ENCODE results near the gene RNF175.

RNF175 gene

DNA sequence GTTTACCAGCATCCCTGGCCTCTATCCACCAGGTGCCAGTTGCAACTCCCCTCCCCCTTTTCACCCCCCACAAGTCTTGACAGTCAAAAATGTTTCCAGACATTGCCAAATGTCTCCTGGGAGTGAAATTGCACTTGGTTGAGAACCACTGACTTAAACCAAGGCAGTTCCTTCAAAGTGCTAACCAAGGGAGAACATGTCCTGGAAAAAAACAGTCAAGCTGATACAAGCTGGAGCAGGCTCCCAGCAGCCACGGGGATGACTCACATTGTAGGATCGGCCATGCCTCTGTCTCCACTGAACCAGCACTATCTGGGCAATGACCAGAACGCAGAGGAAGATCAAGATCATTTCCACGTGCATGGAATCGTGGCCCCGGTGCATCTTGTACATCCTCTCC, 11.4 kb downstream of the RNF175 start:
- no peak for DNase-seq (ENCODE audit: low read depth)

DNA sequence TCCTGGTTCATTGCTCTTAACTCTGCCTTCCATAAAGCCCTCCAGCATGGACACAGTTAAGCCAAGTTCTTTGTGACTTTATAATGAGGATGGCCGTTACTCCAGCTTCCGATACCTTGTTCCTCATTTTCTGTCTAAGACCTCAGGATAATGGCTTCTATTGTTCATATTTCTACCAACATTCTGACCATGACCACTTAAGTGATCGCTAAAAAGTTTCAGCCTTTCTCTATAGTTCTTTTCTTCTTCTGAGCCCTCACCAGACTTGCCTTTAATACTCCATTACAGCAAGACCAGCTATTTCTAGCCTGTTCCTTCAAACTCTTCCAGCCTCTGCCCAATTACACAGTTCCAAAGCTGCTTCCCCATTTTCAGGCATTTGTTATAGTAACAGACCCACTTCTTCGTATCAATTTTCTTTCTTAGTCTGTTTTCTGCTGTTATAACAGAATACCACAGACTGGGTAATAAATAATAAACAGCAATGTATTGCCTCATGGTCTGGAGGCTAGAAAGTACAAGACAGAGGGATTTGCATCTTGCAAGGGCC, 12.3 kb downstream of the RNF175 start:
- no peak for DNase-seq (ENCODE audit: low read depth)

DNA sequence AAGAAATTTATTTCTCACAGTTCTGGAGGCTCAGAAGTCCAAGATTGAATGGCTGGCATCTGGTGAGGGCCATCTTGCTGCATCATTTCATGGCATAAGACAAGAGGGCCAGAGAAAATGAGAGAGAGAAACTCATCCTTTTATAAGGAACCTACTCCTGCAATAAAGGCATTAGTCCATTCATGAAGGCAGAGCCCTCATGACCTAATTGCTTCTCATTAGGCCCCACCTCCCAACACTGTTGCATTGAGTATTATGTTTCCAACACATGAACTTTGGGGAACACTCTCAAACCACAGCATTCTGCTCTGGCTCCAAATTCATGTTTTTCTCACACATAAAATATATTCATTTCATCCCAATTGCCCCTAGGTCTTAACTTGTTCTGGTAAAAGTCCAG, 14.2 kb downstream of the RNF175 start:
- no peak for DNase-seq (ENCODE audit: low read depth)

DNA sequence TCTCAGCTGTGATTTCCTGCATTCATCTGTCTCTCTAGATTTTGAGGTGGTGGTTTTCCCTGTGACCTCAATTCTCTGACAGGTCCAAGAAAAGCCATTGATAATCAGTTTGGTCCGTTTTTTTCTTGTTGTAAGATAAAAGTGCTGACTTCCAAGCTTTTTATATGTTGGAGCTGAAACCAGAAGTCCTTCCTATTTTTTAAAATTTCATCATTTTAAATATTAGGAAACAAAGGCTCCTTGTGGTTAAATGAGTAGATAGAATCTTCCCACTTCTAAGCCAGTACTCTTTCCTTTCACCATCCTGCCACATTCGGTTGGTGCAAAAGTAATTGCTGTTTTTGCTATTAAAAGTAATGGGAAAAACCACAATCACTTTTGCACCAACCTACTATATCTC, 18.3 kb downstream of the RNF175 start:
- no peak for DNase-seq (ENCODE audit: low read depth)

DNA sequence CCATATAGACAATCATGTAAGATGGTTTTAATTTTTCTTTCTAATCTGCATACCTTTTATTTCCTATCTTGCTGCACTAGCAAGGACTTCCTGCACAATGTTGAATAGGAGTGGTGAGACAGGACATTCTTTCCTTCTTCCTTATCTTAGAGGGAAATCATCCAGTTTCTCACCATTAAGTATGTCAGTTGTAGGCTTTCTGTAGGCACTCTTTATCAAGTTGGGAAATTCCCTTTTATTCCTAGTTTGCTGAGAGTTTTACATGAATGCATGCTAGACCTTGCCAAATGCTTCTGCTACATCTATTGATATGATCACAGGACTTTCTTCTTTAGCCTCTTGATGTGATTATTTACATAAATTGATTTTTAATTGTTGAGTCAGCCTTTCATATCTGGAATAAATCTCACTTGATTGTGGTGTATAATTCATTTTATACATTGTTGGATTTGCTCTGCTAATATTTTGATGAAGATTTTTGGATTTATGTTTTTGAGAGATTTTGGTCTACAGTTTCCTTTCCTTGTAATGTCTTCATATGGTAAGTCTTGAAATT, 23.8 kb downstream of the RNF175 start:
- no peak for DNase-seq (ENCODE audit: low read depth)

DNA sequence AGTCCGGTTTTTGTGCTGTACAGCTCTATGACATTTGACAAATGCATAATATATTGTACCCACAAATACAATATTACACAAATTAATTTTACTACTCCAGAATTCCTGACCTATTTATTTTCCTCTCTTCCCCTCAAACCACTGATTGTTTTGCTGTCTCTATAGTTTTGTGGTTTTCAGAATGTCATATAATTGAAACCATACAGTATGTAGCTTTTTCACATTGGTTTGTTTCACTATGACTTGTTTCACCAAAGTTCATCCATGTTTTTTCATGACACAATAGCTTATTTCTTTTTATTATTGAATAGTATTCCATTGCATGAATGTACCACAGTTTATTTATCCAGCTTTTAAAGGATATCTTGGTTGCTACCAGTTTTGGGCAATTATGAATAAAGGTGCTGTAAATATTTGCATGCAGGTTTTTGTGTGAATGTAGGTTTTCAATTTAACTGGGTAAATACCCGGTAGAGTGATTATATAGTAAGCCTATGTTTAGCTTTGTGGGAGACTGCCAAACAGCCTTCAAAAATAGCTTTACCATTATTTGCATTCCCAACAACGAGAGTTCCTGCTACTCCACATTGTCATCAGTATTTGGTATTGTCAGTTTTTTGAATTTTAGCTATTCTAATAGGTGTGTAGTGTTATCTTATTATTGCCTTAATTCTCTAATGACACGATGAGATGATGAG, 25.9 kb downstream of the RNF175 start:
- DNase-seq (ENCODE audit: low read depth) = no peak

DNA sequence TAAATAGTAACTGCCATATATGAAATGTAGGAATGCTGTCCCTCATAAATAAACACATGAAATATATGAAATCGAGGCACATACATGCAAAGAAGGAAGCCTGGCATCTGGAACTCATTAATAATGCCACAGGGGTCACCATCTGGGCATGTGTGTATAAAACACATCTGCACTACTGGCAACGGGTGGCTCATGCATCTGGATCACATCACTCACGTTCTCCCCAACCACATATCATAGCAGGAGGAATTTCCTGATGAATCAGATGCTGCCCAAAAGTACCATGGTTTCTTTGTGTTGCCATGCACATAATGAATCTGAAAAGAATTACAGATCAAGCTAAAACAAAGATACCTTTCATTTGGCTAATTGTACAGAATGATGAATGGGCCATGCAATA, 28.6 kb downstream of the RNF175 start:
- no peak for DNase-seq (ENCODE audit: low read depth)

DNA sequence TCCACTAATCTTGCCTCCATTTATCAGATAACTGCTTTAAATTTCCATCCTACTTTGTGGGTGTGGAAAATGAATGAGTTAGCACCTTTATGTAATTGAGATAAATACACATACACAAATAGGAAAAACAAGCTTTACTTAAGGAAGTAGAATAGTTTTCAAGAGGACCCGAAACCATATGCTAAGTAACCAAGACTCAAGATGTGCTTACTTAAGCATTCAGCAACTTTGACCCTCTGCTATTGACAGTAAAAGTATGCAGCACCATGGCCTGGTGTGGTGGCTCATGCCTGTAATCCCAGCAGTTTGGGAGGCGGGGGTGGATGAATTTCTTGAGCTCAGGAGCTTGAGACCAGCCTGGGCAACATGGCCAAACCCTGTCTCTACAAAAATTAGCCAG, 29.9 kb downstream of the RNF175 start:
- DNase-seq (ENCODE audit: low read depth) = no peak

DNA sequence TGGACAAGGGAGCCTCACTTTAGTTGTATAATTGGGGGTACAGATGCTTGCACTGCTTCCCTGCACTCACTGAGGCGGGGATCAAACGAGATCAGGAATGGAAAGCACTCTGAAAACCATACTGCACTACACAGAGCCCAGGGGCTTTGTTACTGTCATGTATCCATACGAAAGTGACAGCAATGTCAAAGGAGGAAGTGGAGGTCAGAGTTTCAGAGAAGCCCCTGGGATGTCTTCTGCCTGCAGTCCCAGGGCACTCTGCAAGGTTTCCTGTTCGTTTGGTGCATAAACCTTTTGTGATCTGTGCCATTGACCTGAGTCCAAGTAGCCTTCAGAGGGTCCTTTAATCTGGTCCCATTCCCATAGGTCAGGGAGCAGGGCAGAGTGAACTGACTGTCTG, 31.2 kb downstream of the RNF175 start:
- no peak for DNase-seq (ENCODE audit: low read depth)

DNA sequence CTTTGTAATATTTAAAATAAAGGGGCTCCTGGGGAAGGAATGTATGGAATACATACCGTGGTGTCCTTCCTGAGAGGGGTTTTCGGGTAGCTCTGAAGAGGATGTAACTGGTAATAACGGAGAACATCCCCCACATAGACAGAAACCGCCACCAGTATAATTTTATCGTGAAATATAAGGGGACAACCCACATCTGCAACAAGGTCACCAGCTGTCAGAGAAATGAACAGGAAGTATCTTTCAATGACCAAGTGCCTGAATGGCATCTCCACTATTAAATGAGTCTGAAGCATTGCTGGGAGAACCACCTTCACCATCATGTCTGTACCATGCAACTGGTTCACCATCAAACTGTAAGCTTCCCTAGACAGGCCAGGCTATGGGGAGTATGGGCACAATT, 31.7 kb downstream of the RNF175 start:
- DNase-seq (ENCODE audit: low read depth) = no peak

DNA sequence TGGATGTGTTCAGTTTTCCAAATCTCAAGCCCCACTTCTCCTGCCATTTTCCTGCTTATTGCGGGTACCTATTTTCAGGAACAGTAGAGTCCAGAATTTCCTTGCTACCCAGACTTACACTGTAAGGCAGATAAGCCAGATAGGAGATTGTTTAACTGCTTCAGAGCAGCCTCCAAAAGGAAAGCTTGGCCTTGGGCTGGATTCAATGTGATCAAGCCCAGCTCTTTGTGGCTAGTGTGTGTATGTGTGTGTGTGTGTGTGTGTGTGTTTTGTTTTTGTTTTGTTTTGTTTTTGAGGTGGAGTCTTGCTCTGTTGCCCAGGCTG, 34.0 kb downstream of the RNF175 start:
- DNase-seq (ENCODE audit: low read depth) = no peak

DNA sequence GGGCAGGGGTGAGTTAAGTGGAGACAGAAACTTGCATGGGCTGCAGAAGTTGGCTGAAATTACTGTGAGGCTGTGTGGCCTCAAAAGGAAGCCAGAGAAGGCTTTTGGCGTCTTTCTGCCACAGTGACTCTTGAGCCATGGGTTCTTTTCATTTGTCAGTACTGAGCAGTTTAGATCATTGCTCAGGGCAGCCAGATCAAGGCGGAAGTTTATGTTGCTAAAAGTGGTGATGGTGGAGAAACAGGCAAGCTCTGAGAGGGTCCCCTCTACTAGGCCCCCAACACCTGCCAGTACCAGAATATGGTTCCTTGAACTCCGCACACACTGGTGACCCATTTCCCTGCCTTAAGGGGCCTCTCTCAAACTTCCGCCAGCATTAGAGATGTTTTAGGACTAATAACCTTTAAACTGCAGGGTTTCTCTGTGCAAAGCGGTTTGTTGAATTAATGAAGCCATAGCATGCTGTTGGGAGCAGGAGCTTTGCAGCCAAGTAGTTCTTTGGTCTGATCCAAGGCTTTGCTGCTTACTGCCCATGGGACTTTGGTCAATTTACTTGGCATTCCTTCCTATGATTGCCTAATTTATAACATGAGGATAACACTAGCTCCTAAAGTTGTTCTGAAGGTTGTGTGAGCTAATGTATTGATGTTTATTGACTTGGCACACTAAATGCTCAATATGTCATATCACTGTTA, 34.5 kb downstream of the RNF175 start:
- no peak for DNase-seq (ENCODE audit: low read depth)

DNA sequence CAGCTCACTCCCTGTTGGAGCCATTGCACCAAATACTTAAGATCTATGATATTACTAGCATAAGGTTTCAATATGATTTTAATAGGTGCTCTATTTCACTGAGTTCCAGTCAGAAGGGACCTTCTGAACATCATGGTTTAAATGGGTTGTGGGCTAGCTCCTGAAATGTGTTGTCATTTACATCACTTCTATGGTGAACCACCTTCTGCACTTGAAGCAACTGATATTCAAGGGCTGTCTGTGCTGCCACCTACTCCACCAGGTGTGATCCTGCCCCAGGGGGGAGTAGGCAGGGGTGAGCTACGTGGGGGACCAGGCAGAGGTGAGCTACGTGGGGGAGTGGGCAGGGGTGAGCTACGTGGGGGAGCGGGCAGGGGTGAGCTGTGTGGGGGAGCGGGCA, 35.2 kb downstream of the RNF175 start:
- no peak for DNase-seq (ENCODE audit: low read depth)

DNA sequence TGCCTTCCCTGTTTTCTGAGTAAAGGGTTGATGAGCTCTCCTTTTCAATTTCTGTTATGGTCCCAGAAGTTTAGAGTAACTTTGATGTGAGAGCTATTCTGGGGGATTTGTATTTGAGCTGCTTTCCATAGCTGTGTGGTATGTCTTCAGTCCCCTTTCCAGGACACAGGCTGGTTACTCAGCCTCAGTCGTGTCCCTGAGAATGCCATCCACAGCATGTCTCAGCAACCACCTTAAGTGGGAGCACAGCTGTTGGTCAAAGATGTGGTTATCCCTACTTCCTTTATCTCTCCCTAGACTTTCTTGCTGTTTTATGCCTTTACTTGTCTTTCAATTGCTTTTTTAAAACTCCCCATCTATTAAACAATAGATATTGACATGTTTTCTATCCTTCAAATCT, 37.8 kb downstream of the RNF175 start:
- no peak for DNase-seq (ENCODE audit: low read depth)

DNA sequence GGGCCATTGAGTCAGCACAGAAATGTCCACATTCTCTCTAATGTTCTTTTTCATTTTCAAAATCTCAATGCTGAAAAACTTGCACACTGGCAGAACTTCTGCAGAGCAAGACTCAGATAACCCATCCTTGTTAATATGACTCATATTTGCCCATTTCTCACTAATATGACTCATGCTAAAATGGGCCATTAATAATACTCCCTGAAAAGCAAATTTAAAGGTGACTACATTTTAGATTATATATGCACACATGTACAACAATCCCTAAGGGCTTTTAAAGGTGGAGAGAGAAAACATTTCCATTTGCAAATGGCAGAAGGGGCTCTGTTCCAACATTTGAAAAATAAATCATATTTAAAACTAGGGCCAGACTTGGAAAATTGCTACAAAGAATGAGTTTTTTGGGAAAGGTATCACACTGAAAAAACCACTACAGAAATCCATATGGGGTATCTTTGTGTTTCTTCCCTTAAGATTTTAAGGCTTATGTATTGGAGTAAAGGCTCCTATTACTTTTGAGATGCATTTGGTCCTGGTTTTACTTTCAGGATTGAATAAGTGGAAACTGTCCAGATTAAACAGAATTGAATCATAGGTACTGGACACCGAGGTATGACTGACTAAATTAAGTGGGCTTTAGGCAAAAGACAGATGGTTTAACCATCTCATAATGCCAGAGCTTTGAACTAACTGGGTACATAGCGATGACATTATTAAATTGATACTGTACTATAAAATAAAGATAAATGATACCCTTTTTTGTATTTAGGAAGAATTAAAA, 45.8 kb downstream of the RNF175 start:
- DNase-seq (ENCODE audit: low read depth) = no peak

DNA sequence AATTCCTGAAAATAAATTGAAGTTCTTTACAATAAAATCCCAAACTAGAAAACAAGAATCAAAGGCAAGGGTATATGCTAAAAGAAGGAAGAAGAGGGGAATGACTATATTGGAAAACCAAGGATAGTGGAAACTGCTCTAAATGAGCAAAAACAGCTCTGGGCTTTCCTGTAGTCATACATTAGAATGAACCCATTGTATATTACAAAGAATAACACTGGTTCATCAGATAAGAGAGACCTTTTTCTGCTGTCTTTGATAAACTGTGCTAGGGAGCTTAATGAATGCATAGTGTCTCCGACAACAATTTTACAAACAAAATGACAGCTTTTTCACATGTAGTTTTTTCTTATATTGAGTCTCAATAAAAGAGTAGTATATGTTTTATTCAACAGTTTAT, 49.1 kb downstream of the RNF175 start:
- DNase-seq (ENCODE audit: low read depth) = no peak

DNA sequence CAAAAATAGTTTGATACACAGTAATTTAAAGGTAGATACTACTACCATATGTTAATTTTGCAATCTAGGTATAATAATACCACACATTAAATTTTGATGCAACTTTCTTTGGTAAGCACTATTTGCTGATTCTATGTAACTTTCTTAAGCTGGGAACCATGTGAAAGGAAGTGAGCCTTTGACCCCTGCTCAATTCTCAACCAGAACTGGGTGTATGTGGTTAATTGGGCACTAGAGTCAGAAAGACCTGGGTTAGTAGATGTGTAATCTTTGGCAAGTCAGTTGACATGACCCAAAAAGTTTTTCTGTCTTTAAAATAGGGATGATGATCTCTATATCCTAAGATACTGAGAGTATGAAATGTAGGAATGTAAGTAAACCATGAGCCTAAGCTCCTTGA, 53.3 kb downstream of the RNF175 start:
- no peak for DNase-seq (ENCODE audit: low read depth)

DNA sequence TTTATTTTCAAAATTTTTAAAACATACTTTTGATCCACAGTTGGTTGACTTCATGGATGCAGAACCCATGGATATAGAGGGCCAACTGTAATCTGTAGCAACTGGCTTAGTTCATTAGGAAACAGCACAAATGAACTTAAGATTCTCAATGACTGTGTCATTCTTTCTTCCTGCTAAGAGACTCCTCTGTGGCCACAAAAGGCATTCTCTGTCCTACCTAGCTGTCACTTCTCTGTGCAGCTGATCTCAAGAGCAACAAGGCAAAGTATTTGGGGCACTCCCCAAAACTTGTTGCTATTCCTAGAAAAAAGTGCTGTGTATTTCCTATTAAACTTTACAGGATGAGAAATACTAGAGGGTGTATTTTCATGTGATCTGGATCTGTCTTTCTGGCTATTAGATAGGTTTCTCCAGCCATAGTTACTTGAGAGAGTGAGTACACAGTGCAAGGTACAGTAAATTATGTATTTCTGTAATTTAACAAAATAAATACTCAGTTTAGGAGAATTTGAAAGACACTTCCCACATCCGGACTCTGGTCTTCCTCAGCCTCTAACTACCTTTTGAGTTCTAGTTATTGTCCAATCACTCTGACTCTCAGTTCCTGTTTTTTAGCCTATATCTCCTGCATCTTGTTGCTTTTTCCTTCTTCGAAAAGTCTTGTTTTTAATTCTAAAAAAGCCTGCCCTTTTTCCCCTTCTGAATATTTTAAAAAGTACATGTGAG, 53.9 kb downstream of the RNF175 start:
- no peak for DNase-seq (ENCODE audit: low read depth)

DNA sequence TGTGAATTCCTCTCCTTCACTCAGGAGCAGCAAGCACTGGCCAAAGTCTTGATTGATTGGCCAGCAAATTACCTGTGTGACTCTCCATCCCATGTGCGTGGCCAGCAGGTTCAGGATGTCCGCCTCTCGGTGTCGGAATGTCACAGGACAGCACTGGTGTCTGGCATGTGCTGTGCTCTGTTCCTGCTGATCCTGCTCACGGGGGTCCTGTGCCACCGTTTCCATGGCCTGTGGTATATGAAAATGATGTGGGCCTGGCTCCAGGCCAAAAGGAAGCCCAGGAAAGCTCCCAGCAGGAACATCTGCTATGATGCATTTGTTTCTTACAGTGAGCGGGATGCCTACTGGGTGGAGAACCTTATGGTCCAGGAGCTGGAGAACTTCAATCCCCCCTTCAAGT, 55.3 kb downstream of the RNF175 start:
- DNase-seq (ENCODE audit: low read depth) = no peak

DNA sequence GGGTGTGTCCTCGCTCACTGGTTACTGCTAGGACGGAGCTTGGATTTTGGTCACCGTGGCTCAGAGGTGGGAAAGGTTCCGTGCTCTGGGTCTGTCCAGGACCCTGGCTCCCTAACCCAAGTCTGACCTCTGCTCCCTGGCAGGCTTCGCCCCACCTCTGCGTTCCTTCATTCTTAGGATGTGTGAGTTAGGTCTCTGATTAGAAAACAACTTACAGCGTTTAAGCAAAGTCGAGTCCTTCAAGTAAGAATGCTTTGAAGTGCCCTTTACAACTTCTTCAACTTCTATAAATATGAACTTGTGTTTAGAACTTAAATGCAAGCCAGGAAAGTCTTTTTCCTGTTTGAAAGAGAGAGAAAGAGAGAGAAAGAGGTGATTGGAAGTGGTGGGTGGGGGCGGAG, 74.9 kb downstream of the RNF175 start:
- DNase-seq (ENCODE audit: low read depth) = no peak

DNA sequence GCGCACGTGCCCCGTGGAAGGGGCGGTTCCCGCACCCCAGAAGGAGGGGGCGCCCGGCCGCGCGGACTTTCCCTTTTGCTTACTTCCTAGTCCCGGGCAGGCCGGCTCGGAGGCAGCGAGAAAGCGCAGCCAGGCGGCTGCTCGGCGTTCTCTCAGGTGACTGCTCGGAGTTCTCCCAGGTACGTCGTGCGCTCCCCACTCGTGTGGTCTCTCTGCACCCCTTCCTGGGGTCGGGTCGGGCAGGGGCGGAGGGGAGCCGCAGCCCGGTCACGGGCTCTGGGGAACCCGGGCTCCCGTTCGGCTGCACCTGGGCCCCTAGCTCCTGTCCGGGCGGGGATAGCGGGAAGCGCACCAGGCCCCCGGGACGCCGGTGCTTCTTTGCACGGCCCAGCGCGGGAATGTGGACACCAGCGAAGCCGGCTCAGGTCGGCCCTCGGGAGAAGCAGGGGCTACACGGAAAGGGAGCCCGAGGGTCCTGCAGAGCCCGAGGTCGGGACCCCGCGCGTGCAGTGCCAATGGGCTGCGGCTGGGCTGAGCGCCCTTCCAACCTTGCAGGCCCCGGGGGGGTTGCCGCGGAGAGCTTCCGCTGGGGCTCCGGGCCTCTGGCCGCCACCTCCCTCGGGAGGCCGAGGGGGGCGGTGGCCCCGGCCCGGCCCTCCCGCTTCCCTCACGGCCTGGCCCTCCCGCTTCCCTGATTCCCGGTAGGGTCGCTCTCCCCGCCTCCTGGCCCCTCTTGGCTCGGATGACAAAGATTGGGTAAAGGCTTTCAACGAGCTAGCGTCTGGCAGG, 75.4 kb downstream of the RNF175 start, which contains the start of gene TLR2:
TLR2 (plus strand) TSS at position 99 of the 789 bp plus-strand sequence. CDS start 18,628 bp downstream, outside the sequence.
- peak; percentile 39 for DNase-seq (ENCODE audit: low read depth)

Measured in T follicular helper cell (primary cell).